ENCODE data around the gene MAML1.
A peak's percentile ranks its signal among the peaks of the same experiment; 100 is the strongest.

The MAML1 gene

GRCh38 chr5:179792612-179793467 is 60.2 kb downstream of the MAML1 start:
- no peak for TF ChIP-seq CTCF (IDR thresholded peaks at IDR 0.05; ENCODE audit: low read depth, low read length)
- no peak overlapping the region for H3K4me3 ChIP-seq (replicated peaks in 1 of 2; ENCODE audit: low read depth in 2 of 2, low read length in 2 of 2)
- no peak for DNase-seq (ENCODE audit: low read depth in 2 of 2)

GRCh38 chr5:179793468-179794139 is 61.0 kb downstream of the MAML1 start, which contains the start of gene LTC4S:
TSS of gene LTC4S (plus strand) at chr5:179793986. CDS start at chr5:179794081, 95 bp downstream.
- TF ChIP-seq CTCF (IDR thresholded peaks at IDR 0.05; ENCODE audit: low read depth, low read length) = no peak
- peak within 1 kb of the TSS in 1 of 2 donors; percentile 27 for H3K4me3 ChIP-seq (replicated peaks in 1 of 2; ENCODE audit: low read depth in 2 of 2, low read length in 2 of 2)

DNA sequence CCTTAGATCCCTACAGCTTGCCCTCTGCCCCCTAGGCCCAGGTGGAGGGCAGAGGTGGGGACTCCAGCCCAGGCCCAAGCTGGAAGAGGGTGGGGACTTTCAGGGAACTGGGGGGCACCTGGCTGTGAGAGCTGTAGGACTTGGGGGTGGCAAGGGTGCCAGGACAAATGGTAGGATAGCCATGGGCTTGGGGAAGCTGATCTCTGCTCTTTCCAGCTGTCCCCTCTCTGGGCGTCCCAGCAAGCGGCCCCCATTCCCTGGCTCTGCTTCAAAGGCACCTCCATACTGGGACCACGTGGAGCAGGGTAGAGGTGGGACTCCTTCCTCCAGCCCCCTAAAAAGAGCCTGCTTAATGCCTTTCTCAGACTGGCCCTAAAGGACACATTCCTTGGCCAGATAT is 61.5 kb downstream of the MAML1 start:
- TF ChIP-seq CTCF (IDR thresholded peaks at IDR 0.05; ENCODE audit: low read depth, low read length) = no peak
- no peak for DNase-seq (ENCODE audit: low read depth in 2 of 2)
- H3K4me3 ChIP-seq (replicated peaks in 1 of 2; ENCODE audit: low read depth in 2 of 2, low read length in 2 of 2) = peak overlapping the region in 1 of 2 donors; percentile 27

More at GRCh38 chr5:179793468-179794139, 61.0 kb downstream of the MAML1 start, which contains the start of gene LTC4S:
- peak; percentile 33 to 93 for DNase-seq (ENCODE audit: low read depth in 2 of 2)

DNA sequence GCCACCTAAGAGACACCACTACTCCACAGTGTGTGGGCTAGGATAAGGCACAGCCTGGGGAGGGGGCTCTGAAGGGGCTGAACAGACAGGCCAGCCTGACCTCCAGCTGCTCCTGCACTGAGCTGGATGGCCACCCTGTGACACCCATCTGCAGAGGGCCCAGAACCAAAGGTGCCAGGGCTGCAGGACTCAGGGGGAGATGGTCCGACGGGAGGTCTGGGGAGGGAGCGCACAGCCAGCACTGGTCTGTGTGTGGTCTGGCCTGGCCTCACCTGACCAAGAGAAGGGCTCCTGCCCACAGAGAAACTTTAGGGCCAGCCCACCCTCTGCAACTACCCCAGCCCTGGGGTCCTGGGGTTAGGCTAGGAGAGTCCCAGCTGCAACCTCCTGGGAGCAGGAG is 62.0 kb downstream of the MAML1 start:
- TF ChIP-seq CTCF (IDR thresholded peaks at IDR 0.05; ENCODE audit: low read depth, low read length) = no peak
- peak overlapping the region in 1 of 2 donors; percentile 27 for H3K4me3 ChIP-seq (replicated peaks in 1 of 2; ENCODE audit: low read depth in 2 of 2, low read length in 2 of 2)
- DNase-seq (ENCODE audit: low read depth in 2 of 2) = no peak

DNA sequence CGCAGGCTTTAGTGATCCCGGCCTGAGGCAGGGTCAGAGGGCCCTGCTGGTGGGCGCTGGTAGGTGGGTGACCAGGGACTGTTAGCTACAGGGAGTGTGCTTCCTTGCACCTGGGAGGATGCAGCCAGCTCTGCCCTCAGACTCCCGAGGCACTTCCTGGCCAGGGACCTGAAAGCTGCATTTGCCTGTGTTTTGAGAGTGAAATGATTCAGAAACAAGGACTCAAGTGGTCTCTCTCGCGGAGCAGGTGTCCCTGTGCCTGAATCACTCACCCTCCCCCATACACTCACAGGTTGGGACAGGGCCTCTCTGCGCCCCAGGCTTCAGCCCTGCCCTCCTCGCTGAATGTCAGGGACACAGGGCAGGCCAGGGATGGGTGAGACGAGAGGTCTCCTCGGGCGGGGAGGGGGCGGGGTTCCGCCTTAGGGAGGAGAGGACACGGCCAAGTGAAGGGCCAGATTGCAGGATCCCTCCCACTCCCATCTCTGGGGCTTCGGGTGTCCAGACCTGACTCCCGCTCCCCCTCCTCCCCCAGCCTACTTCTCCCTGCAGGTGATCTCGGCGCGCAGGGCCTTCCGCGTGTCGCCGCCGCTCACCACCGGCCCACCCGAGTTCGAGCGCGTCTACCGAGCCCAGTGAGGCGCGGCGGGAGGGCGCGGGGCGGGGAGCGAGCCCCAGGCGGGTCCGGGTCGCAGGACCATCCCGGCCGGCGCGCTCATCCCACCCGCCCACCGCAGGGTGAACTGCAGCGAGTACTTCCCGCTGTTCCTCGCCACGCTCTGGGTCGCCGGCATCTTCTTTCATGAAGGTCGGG is 62.6 kb downstream of the MAML1 start:
- peak overlapping the region; percentile 46 to 50 for H3K4me3 ChIP-seq (replicated peaks in 1 of 2; ENCODE audit: low read depth in 2 of 2, low read length in 2 of 2)
- no peak for TF ChIP-seq CTCF (IDR thresholded peaks at IDR 0.05; ENCODE audit: low read depth, low read length)
- peak in 1 of 2 donors; percentile 11 for DNase-seq (ENCODE audit: low read depth in 2 of 2)

Data from cardiac fibroblast (primary cell).